GM23248 (cell line): ENCODE results near the gene EPHB4.

Source experiments
- EZH2 ChIP-seq: fragments of 200-600 bp; sonication (generic); IDR thresholded peaks from 2 replicates; pipeline ENCODE4 v1.6.1; 2018; ENCODE audit warnings: antibody characterized with exemption, mild to moderate bottlenecking; ENCODE audit not compliant: insufficient read depth, poor library complexity, severe bottlenecking
- EZH2phosphoT487 ChIP-seq: fragments of 200-600 bp; sonication (generic); IDR thresholded peaks from 2 replicates; pipeline ENCODE4 v1.6.1; 2018; ENCODE audit warnings: antibody characterized with exemption, moderate library complexity, mild to moderate bottlenecking, low read depth; ENCODE audit not compliant: insufficient read depth

DNA sequence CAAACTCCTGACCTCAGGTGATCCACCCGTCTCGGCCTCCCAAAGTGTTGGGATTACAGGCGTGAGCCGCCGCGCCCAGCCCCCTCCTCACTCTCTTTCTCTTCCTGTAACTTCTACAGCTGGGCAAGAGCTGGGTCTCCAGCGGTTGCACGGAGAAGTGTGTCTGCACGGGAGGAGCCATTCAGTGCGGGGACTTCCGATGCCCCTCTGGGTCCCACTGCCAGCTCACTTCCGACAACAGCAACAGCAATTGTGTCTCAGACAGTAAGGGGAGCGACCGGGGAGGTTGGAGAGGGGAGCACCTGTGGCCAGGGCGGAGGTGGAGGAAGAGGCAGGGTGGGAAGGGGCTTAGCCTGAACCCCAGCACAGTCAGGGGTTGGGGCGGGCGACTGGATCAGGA, 41.4 kb downstream of the EPHB4 start:
- TF ChIP-seq EZH2 (no peak), EZH2phosphoT487 (no peak)
